ACC112 (cell line): ENCODE results near the gene KLHDC7B.
A peak's percentile ranks its signal among the peaks of the same experiment; 100 is the strongest.
"Not testable (repeated sequence)": the region's sequence is repeated elsewhere in the genome, so short reads cannot be mapped to it uniquely, and the experiment has no call there.

ENCODE experiments used
- H2AFZ ChIP-seq: fragments of 200-600 bp; sonication (generic); one replicate; pipeline ENCODE4 v1.6.0; 2017; ENCODE audit warnings: antibody characterized with exemption, low read length; ENCODE audit not compliant: unreplicated experiment
- H3K27ac ChIP-seq: fragments of 200-600 bp; sonication (generic); 2 replicates; pipeline ENCODE4 v1.5.1; 2014; ENCODE audit warnings: low read depth, mild to moderate bottlenecking, antibody characterized with exemption, low read length, moderate library complexity
- H3K27me3 ChIP-seq: fragments of 200-600 bp; sonication (generic); 2 replicates; pipeline ENCODE4 v1.6.1; 2014; ENCODE audit warnings: mild to moderate bottlenecking, antibody characterized with exemption, low read length, moderate library complexity, mixed read lengths; ENCODE audit not compliant: insufficient read depth
- H3K36me3 ChIP-seq: fragments of 200-600 bp; sonication (generic); 2 replicates; pipeline ENCODE4 v1.6.1; 2016; ENCODE audit warnings: mild to moderate bottlenecking, antibody characterized with exemption, low read length, moderate library complexity, mixed read lengths; ENCODE audit not compliant: insufficient read depth
- H3K4me1 ChIP-seq: fragments of 200-600 bp; sonication (generic); one replicate; pipeline ENCODE4 v1.6.1; 2016; ENCODE audit warnings: low read length, mixed read lengths; ENCODE audit not compliant: insufficient read depth, unreplicated experiment, control insufficient read depth
- H3K4me3 ChIP-seq: fragments of 200-600 bp; sonication (generic); 2 replicates; pipeline ENCODE4 v1.5.1; 2014; ENCODE audit warnings: mild to moderate bottlenecking, low read depth, low read length
- H3K79me2 ChIP-seq: fragments of 200-600 bp; sonication (generic); one replicate; pipeline ENCODE4 v1.6.0; 2016; ENCODE audit warnings: low read length; ENCODE audit not compliant: control insufficient read depth, unreplicated experiment, insufficient read depth

The KLHDC7B gene

DNA sequence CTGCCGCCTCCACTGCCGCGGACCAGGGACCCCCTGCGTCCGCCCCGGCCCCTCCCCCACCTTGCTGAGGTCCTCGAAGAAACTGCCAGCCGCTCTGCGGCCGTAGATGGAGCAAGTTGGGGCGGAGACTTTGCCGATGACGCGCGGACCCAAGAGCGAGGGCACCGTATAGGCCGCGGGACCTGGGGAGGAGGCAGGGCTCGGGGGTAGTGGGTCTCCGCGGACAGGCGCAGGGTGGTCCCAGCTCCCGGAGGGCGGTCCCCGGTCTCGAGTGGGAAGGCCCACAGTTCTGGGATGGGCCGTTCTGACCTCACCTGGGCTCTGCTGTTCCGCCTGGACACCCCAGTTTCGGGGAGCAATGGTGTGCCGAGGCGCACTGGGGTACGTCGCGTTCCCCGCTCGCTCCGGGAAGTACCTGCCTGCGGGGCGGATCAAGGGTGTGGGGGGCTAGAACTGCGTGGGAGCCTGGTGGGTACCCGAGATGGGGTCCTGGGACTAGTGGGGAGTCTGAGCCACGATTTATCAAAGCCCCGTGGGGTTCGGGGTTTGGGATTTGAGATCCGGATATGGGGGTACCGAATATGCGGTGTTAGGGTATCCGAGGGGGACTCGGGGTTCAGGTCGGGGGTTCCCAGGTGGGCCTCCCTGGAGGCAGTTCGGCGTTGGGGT is 14.7 kb upstream of the KLHDC7B start:
- peaks cover 15% of the 10 kb centered on the region for H3K79me2 ChIP-seq
- H3K36me3 ChIP-seq = no peaks in the 10 kb centered on the region
- no peak overlapping the region for H2AFZ ChIP-seq
- peaks cover 13% of the 10 kb centered on the region for H3K4me1 ChIP-seq
- H3K27ac ChIP-seq = peak overlapping the region; percentile 97
- H3K27me3 ChIP-seq = no peaks in the 10 kb centered on the region
- H3K4me3 ChIP-seq = peak overlapping the region; percentile 91

GRCh38 chr22:50531546-50531961 is 14.1 kb upstream of the KLHDC7B start:
- Histone ChIP-seq H3K27ac (peak overlapping the region; percentile 97), H3K79me2 (peaks cover 15% of the 10 kb centered on the region), H3K27me3 (no peaks in the 10 kb centered on the region), H3K4me3 (peak overlapping the region; percentile 91), H3K4me1 (peaks cover 13% of the 10 kb centered on the region), H3K36me3 (no peaks in the 10 kb centered on the region), H2AFZ (no peak overlapping the region)

DNA sequence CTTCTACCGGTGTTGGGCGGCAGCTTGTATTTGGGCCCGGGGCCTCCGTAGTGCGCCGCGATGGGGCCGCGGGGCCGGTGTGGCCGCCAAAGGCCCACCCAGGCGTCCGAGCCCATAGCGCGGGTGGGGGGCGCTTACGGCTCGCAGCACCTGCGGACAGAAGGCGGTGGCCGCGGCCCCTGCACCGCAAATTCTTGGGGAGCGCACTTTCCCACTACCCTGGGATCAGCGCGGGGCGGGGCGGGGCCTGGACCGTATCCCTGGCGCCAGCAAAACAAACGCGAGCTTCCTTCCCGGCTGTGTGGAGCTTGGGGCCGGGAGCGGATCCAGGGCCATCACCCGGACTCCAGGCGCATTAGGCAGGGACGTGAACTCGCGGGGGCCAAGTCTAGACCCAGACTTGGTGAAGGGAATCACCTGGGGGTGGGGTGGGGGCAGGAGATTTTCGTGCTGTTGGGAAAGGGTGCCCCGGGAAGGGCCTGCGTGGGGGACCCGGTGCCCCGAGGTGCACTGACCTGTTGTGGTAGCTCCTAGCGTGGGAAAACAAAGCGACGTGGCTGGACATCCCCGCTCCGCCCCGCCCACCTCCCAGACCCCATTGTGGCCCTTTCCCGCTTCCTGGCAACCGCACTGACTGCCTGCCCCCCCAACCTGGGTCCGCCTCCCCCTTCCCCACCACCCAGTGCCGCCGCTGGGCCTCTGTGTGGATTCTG is 13.6 kb upstream of the KLHDC7B start:
- Histone ChIP-seq H2AFZ (no peak overlapping the region), H3K4me3 (peak overlapping the region; percentile 91)

GRCh38 chr22:50532824-50533796 is 12.6 kb upstream of the KLHDC7B start:
- peak overlapping the region; percentile 97 for H3K27ac ChIP-seq
- peaks cover 11% of the 10 kb centered on the region for H3K4me1 ChIP-seq
- peak overlapping the region; percentile 91 for H3K4me3 ChIP-seq
- peaks cover 15% of the 10 kb centered on the region for H3K79me2 ChIP-seq
- no peak overlapping the region for H2AFZ ChIP-seq
- no peaks in the 10 kb centered on the region for H3K36me3 ChIP-seq
- H3K27me3 ChIP-seq = no peaks in the 10 kb centered on the region

More for the DNA sequence above, 13.6 kb upstream of the KLHDC7B start:
- no peaks in the 10 kb centered on the region for H3K36me3 ChIP-seq
- H3K27me3 ChIP-seq = no peaks in the 10 kb centered on the region
- peaks cover 15% of the 10 kb centered on the region for H3K79me2 ChIP-seq
- H3K4me1 ChIP-seq = peaks cover 13% of the 10 kb centered on the region
- H3K27ac ChIP-seq = peak overlapping the region; percentile 97

- not testable (repeated sequence) for H3K4me3 ChIP-seq, H2AFZ ChIP-seq, H3K27ac ChIP-seq, H3K27me3 ChIP-seq, H3K36me3 ChIP-seq
- H3K4me1 ChIP-seq = peaks cover 10% of the 10 kb centered on the region
- peaks cover 11% of the 10 kb centered on the region for H3K79me2 ChIP-seq
Measured at GRCh38 chr22:50533856-50534711, 11.6 kb upstream of the KLHDC7B start.

GRCh38 chr22:50535113-50535512 is 10.6 kb upstream of the KLHDC7B start:
- Histone ChIP-seq H3K4me1 (peaks cover 18% of the 10 kb centered on the region), H3K27me3 (no peaks in the 10 kb centered on the region), H2AFZ (no peak overlapping the region), H3K79me2 (peaks cover 4% of the 10 kb centered on the region), H3K4me3 (no peak overlapping the region), H3K27ac (no peak overlapping the region), H3K36me3 (no peaks in the 10 kb centered on the region)

- no peak overlapping the region for H3K4me3 ChIP-seq
- H3K27me3 ChIP-seq = no peaks in the 10 kb centered on the region
- no peak overlapping the region for H3K27ac ChIP-seq
- peaks cover 24% of the 10 kb centered on the region for H3K4me1 ChIP-seq
- no peaks in the 10 kb centered on the region for H3K36me3 ChIP-seq
- H2AFZ ChIP-seq = no peak overlapping the region
- H3K79me2 ChIP-seq = peaks cover 3% of the 10 kb centered on the region
Measured at GRCh38 chr22:50536226-50536625, 9.5 kb upstream of the KLHDC7B start.

DNA sequence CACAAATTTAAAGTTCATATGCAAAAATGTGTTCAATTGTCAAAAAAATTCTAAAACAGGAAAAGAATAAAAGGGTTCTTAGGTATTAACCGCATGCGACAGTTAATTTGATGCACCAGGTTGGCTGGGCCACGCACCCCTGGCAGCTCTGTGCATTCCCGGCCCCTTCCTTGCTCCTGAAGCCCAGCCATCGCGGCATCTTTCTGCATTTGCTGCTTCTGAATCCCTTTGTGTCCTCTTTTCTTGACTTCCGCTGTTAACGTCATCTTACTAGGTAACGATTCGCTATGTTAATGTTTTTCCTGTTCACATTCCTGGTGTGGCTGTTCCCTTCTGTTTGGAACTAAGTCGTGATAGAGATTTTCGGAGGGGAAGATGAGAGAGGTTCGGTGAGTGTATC is 7.9 kb upstream of the KLHDC7B start:
- no peak overlapping the region for H2AFZ ChIP-seq
- peaks cover 32% of the 10 kb centered on the region for H3K4me1 ChIP-seq
- no peaks in the 10 kb centered on the region for H3K36me3 ChIP-seq

DNA sequence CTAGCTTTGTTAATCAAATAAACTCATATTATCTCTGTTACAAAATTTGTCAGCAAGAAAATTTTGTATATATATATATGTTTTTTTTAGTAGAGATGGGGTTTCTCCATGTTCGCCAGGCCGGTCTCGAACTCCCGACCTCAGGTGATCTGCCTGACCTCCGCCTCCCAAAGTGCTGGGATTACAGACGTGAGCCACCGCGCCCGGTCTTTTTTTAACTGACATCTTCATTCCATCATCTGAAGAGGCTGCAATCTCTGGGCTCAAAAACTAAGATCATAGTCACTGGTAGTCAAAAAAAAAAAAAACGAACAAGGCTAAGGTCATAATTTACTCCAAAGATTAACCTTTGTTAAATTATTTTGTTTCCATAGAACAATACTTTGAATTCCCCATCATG is 5.3 kb upstream of the KLHDC7B start:
- Histone ChIP-seq H3K36me3 (no peaks in the 10 kb centered on the region), H2AFZ (no peak overlapping the region), H3K27me3 (no peaks in the 10 kb centered on the region), H3K79me2 (no peaks in the 10 kb centered on the region), H3K27ac (peak overlapping the region; percentile 100), H3K4me3 (no peak overlapping the region), H3K4me1 (peaks cover 40% of the 10 kb centered on the region)

More for the DNA sequence above, 7.9 kb upstream of the KLHDC7B start:
- H3K79me2 ChIP-seq = no peaks in the 10 kb centered on the region
- H3K27me3 ChIP-seq = no peaks in the 10 kb centered on the region
- no peak overlapping the region for H3K4me3 ChIP-seq
- peak overlapping the region; percentile 100 for H3K27ac ChIP-seq

DNA sequence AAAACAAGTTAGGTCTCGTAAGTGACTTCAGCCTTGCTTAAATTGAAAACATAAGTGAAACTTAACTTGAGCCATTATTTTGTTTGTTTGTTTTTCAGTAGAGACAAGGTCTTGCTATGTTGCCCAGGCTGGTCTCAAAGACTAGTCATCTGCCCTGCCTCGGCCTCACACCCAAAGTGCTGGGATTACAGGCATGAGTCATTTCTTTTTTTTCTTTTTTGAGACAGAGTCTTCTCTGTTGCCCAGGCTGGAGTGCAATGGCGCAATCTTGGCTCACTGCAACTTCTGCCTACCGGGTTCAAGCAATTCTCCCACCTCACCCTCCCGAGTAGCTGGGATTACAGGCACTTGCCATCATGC is 4.1 kb upstream of the KLHDC7B start:
- not testable (repeated sequence) for H3K79me2 ChIP-seq, H3K4me3 ChIP-seq, H3K27me3 ChIP-seq, H3K36me3 ChIP-seq, H2AFZ ChIP-seq
- Histone ChIP-seq H3K4me1 (peaks cover 44% of the 10 kb centered on the region), H3K27ac (peak overlapping the region; percentile 100)
